Measurements from ENCODE around the gene MCHR1. TPM values are rescaled to one million over a fixed set of nuclear protein-coding genes. Genes with fewer than 3 reads are reported as not detected.
"Not testable (repeated sequence)": the region's sequence is repeated elsewhere in the genome, so short reads cannot be mapped to it uniquely, and the experiment has no call there.

Gene MCHR1
- total and polyA plus RNA-seq, 2 experiments from 2014 or later = 0.11 to 0.65 TPM

GRCh38 chr22:40653361-40653760 is 25.9 kb upstream of the MCHR1 start:
- Histone ChIP-seq H3K79me2 (ENCODE audit: insufficient read depth) (no peaks in the 10 kb centered on the region), H4K20me1 (ENCODE audit: insufficient read depth) (no peaks in the 10 kb centered on the region), H3K27ac (no peak overlapping the region), H3F3A (ENCODE audit: insufficient read depth) (peaks cover 21% of the 10 kb centered on the region), H3K27me3 (replicated peaks; ENCODE audit: insufficient read depth) (no peaks in the 10 kb centered on the region), H3K9me3 (ENCODE audit: low read depth) (no peaks in the 10 kb centered on the region), H3K9ac (no peak overlapping the region), H3K36me3 (ENCODE audit: low read depth) (no peaks in the 10 kb centered on the region), H3K4me1 (ENCODE audit: insufficient read depth) (peaks cover 32% of the 10 kb centered on the region), H3K4me2 (ENCODE audit: unreplicated experiment) (no peak overlapping the region), H3K9me2 (ENCODE audit: insufficient read depth) (no peaks in the 10 kb centered on the region), H3K4me3 (no peak overlapping the region), H2AFZ (no peak overlapping the region)
- in situ Hi-C loops (cut with MboI) = no loop called here
- WGBS, 2 experiments (ENCODE audit: low coverage in 1 of 2, low lambda C conversion rate in 2 of 2, missing lambda C conversion rate in 2 of 2) = 88 to 93% methylated on average over 9 of the region's 9 CpGs
- TF ChIP-seq EZH2phosphoT487 (IDR thresholded peaks at IDR 0.05; ENCODE audit: insufficient read depth, low read depth) (no peak), EZH2 (IDR thresholded peaks at IDR 0.05; ENCODE audit: insufficient read depth, poor library complexity, severe bottlenecking) (no peak)
- DNase-seq = no peak

- no peaks in the 10 kb centered on the region for H3K36me3 ChIP-seq (ENCODE audit: low read depth)
- peaks cover 21% of the 10 kb centered on the region for H3F3A ChIP-seq (ENCODE audit: insufficient read depth)
- peak overlapping the region; percentile 82 for H3K27ac ChIP-seq
- TF ChIP-seq EZH2phosphoT487 (IDR thresholded peaks at IDR 0.05; ENCODE audit: insufficient read depth, low read depth) = no peak
- TF ChIP-seq EZH2 (IDR thresholded peaks at IDR 0.05; ENCODE audit: insufficient read depth, poor library complexity, severe bottlenecking) = no peak
- no peaks in the 10 kb centered on the region for H3K9me2 ChIP-seq (ENCODE audit: insufficient read depth)
- in situ Hi-C loops (cut with MboI) = no loop called here
- peaks cover 32% of the 10 kb centered on the region for H3K4me1 ChIP-seq (ENCODE audit: insufficient read depth)
- H3K4me2 ChIP-seq (ENCODE audit: unreplicated experiment) = peak overlapping the region; percentile 37
- peak overlapping the region; percentile 71 for H3K9ac ChIP-seq
- DNase-seq = peak; percentile 87
- H4K20me1 ChIP-seq (ENCODE audit: insufficient read depth) = no peaks in the 10 kb centered on the region
- no peaks in the 10 kb centered on the region for H3K27me3 ChIP-seq (replicated peaks; ENCODE audit: insufficient read depth)
- peak overlapping the region; percentile 72 for H2AFZ ChIP-seq
- 27 to 33% methylated on average over 11 of the region's 11 CpGs for WGBS, 2 experiments (ENCODE audit: low coverage in 1 of 2, low lambda C conversion rate in 2 of 2, missing lambda C conversion rate in 2 of 2)
- no peaks in the 10 kb centered on the region for H3K9me3 ChIP-seq (ENCODE audit: low read depth)
- H3K4me3 ChIP-seq = no peak overlapping the region
- no peaks in the 10 kb centered on the region for H3K79me2 ChIP-seq (ENCODE audit: insufficient read depth)
Measured at GRCh38 chr22:40654522-40655167, 24.6 kb upstream of the MCHR1 start.

- peaks cover 30% of the 10 kb centered on the region for H3K4me1 ChIP-seq (ENCODE audit: insufficient read depth)
- H3K79me2 ChIP-seq (ENCODE audit: insufficient read depth); in situ Hi-C loops (cut with MboI); H3K9ac ChIP-seq; H3K9me2 ChIP-seq (ENCODE audit: insufficient read depth); DNase-seq; H3K9me3 ChIP-seq (ENCODE audit: low read depth); H3K4me2 ChIP-seq (ENCODE audit: unreplicated experiment); H3K27me3 ChIP-seq (replicated peaks; ENCODE audit: insufficient read depth); H2AFZ ChIP-seq; H4K20me1 ChIP-seq (ENCODE audit: insufficient read depth); H3K4me3 ChIP-seq; H3K27ac ChIP-seq; H3K36me3 ChIP-seq (ENCODE audit: low read depth): not testable (repeated sequence)
- WGBS, 2 experiments (ENCODE audit: low coverage in 1 of 2, low lambda C conversion rate in 2 of 2, missing lambda C conversion rate in 2 of 2) = 97 to 98% methylated on average over 3 of the region's 3 CpGs
- peaks cover 19% of the 10 kb centered on the region for H3F3A ChIP-seq (ENCODE audit: insufficient read depth)
Measured at GRCh38 chr22:40655941-40656340, 23.3 kb upstream of the MCHR1 start.

GRCh38 chr22:40656651-40657050 is 22.6 kb upstream of the MCHR1 start:
- 0 out of 2 replicates have a peak overlapping the region, but pooled peaks have one; percentile 5 for H2AFZ ChIP-seq
- H3K4me2 ChIP-seq (ENCODE audit: unreplicated experiment); in situ Hi-C loops (cut with MboI); H3K9ac ChIP-seq; H3K27me3 ChIP-seq (replicated peaks; ENCODE audit: insufficient read depth); H3K9me2 ChIP-seq (ENCODE audit: insufficient read depth); H3K79me2 ChIP-seq (ENCODE audit: insufficient read depth); H3K36me3 ChIP-seq (ENCODE audit: low read depth); H3K9me3 ChIP-seq (ENCODE audit: low read depth); H3K27ac ChIP-seq; H3K4me3 ChIP-seq; H4K20me1 ChIP-seq (ENCODE audit: insufficient read depth); DNase-seq: not testable (repeated sequence)
- H3K4me1 ChIP-seq (ENCODE audit: insufficient read depth) = peaks cover 25% of the 10 kb centered on the region
- 44 to 47% methylated on average over 10 of the region's 10 CpGs for WGBS, 2 experiments (ENCODE audit: low coverage in 1 of 2, low lambda C conversion rate in 2 of 2, missing lambda C conversion rate in 2 of 2)
- H3F3A ChIP-seq (ENCODE audit: insufficient read depth) = peaks cover 13% of the 10 kb centered on the region

- Histone ChIP-seq H3K79me2 (ENCODE audit: insufficient read depth) (no peaks in the 10 kb centered on the region), H3K9me3 (ENCODE audit: low read depth) (no peaks in the 10 kb centered on the region), H2AFZ (no peak overlapping the region), H4K20me1 (ENCODE audit: insufficient read depth) (no peaks in the 10 kb centered on the region), H3K4me2 (ENCODE audit: unreplicated experiment) (no peak overlapping the region), H3K9me2 (ENCODE audit: insufficient read depth) (no peaks in the 10 kb centered on the region), H3K4me3 (no peak overlapping the region), H3K36me3 (ENCODE audit: low read depth) (no peaks in the 10 kb centered on the region), H3K27me3 (replicated peaks; ENCODE audit: insufficient read depth) (no peaks in the 10 kb centered on the region), H3K9ac (no peak overlapping the region), H3F3A (ENCODE audit: insufficient read depth) (peaks cover 14% of the 10 kb centered on the region), H3K27ac (no peak overlapping the region), H3K4me1 (ENCODE audit: insufficient read depth) (peaks cover 18% of the 10 kb centered on the region)
- TF ChIP-seq EZH2 (IDR thresholded peaks at IDR 0.05; ENCODE audit: insufficient read depth, poor library complexity, severe bottlenecking) = no peak
- no peak for TF ChIP-seq EZH2phosphoT487 (IDR thresholded peaks at IDR 0.05; ENCODE audit: insufficient read depth, low read depth)
- 96 to 97% methylated on average over 6 of the region's 6 CpGs for WGBS, 2 experiments (ENCODE audit: low coverage in 1 of 2, low lambda C conversion rate in 2 of 2, missing lambda C conversion rate in 2 of 2)
- in situ Hi-C loops (cut with MboI) = no loop called here
- DNase-seq = no peak
Measured at GRCh38 chr22:40659166-40659565, 20.1 kb upstream of the MCHR1 start.
